Measurements from ENCODE around the gene SLITRK2.

SLITRK2 gene

GRCh38 chrX:145817331-145818185 is at the start of gene SLITRK2:
SLITRK2 (plus strand) TSS chrX:145817829; CDS start chrX:145822426, 4,597 bp downstream.
- no peak for DNase-seq

GRCh38 chrX:145773006-145773405 is 44.6 kb upstream of the SLITRK2 start:
- no peak for DNase-seq

GRCh38 chrX:145792281-145792680 is 25.3 kb upstream of the SLITRK2 start:
- DNase-seq = no peak

- DNase-seq = no peak
These were observed 14.1 kb upstream of the SLITRK2 start for GRCh38 chrX:145803508-145803907.

- no peak for DNase-seq
These were observed 4.5 kb upstream of the SLITRK2 start for GRCh38 chrX:145813081-145813480.

GRCh38 chrX:145816601-145817315 is 871 bp upstream of the SLITRK2 start:
- no peak for DNase-seq

GRCh38 chrX:145818186-145819113 is 821 bp downstream of the SLITRK2 start:
- DNase-seq = no peak

GRCh38 chrX:145820825-145821224 is 3.2 kb downstream of the SLITRK2 start:
- DNase-seq = no peak

GRCh38 chrX:145821291-145821897 is 3.8 kb downstream of the SLITRK2 start:
- DNase-seq = no peak

- no peak for DNase-seq
These were observed 4.4 kb downstream of the SLITRK2 start for GRCh38 chrX:145821898-145822571.

- no peak for DNase-seq
These were observed 5.5 kb downstream of the SLITRK2 start for GRCh38 chrX:145823132-145823531.

- DNase-seq = no peak
These were observed 8.3 kb downstream of the SLITRK2 start for GRCh38 chrX:145825896-145826295.

- no peak for DNase-seq
These were observed 8.8 kb downstream of the SLITRK2 start for GRCh38 chrX:145826466-145826865.

GRCh38 chrX:145832796-145833195 is 15.2 kb downstream of the SLITRK2 start:
- no peak for DNase-seq

- DNase-seq = no peak
These were observed 22.9 kb downstream of the SLITRK2 start for GRCh38 chrX:145840531-145840930.

GRCh38 chrX:145843146-145843904 is 25.7 kb downstream of the SLITRK2 start:
- no peak for DNase-seq

- no peak for DNase-seq
These were observed 27.3 kb downstream of the SLITRK2 start for GRCh38 chrX:145844886-145845285.

- DNase-seq = no peak
These were observed 30.8 kb downstream of the SLITRK2 start for GRCh38 chrX:145848448-145848847.

- DNase-seq = no peak
These were observed 31.2 kb downstream of the SLITRK2 start for GRCh38 chrX:145848857-145849256.

- no peak for DNase-seq
These were observed 35.6 kb downstream of the SLITRK2 start for GRCh38 chrX:145853181-145853580.

- DNase-seq = no peak
These were observed 38.6 kb downstream of the SLITRK2 start for GRCh38 chrX:145856181-145856580.
